GM19324 (cell line): ENCODE measurements around the gene GBGT1.
A peak's percentile ranks its signal among the peaks of the same experiment; 100 is the strongest.

Experiments used
- ATAC-seq: cut with Tn5 transposase; IDR thresholded peaks from one replicate; pipeline ENCODE4 v1.9.1; 2021; ENCODE audit warnings: mild to moderate bottlenecking, moderate library complexity; ENCODE audit not compliant: unreplicated experiment, low FRiP score

Gene GBGT1

DNA sequence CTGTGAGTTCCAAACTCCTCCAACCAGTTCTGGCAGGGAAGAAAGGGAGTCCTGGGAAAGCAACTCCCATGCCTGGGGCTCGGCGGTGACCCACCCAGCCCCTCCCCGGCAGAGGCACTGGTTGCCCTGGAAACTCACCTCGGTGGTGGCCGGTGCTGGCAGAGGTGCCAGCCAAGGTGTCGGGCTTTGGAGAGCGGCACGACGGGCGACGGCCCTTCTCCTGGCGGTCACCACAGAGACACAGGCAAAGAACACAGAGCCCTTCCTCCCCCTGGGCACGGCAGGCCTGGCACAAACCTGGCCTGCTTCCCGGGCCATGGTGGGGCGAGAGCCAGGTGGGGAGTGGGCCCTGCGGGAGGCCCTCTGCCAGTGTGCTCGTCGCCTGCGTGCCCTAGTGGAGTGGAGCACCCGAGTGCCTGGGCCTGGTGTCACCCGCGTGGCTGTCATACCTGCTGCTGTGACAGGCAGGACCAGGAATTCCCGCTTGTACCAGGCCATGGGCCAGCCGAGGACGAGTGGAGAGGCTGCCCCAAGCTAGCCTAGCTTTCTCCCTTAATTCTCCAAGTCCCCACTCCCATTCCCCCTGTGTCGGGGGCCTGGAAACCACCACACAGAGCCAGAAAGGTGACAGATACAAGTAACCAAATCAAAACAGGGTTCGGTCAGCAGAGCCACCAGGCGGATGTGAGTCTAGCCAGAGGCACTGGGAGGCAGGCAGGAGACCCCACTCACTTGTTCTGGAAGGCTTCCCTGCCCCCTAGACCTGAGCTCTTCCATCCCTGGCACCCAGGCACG is 34.5 kb downstream of the GBGT1 start:
- ATAC-seq = no peak

DNA sequence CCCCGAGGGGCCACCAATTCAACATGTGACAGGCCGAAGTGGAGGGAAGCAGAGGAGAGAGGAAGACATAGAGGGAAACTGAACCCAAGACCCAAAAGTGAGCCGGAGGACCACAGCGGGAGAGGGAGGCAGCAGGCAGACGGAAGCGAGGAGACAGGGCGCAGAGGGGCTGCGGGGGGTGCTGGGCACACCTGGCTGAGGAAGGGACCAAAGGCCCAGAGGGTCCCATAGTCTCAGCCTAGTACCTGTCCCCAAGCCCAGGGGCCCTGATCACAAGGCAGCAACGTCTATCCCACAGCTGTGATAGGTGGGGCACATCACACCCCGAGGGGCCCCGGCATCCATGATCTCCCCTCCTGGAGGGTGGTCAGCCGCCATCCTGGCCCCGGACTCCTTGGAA is 35.6 kb downstream of the GBGT1 start:
- no peak for ATAC-seq

DNA sequence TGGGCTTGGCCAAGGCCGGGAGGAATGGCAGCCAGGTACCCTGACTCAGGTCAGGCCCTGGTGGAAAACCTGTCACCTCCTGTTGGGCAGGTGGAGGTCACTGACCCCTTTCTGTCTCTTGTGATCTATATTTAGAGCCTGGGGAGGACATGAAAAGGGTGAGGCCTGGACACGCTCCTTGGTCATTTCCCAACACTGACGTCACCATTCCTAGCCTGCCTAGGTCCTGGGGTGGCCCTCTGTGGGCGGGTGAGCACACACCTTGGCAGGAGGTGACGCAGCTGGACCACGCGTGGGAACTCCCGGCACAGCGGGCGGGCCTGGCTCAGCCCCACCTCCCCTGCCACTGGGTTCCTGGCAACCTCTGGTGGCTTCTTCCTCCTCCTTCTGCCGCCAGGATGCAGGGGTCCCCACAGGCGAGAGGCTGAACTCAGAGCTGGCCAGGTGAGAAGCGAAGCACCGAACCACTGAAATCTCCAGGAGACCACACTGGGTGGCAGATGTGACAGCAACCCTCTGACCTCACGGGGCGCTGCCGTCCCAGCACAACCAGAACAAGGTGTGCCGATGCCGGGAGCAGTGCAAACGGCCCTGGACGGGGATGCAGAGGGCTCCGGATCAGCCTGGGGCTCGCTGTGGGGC is 36.3 kb downstream of the GBGT1 start:
- ATAC-seq = no peak

DNA sequence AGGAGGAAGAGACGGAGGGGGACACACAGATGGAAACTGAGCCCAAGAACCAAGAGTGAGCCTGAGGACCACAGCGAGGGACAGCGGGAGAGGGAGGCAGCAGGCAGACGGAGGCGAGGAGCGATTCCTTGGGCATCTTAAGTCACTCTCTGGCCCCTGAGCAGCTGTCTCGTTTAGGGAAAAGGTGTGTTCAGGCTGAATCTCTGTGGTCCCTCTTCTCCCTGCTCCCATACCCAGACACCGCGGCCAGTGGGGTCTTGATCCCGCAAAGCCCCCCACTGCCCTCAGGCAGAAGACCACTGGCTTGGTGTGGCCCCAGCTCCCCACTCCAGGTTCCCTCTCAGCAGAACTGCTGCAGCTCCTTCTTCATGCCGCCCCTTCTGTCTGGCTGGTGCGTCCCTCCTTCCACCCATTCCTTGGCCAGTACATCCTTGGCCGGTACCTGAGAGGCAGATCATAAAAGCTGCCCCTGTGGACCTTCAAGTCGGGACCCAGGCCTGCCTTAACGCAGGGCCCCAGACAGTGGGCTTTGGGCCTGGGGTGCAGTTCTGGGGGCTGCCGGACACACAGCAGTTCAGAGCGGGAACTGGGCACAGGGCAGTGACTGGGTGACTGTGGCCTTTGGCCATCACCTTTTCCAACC is 36.9 kb downstream of the GBGT1 start:
- ATAC-seq = no peak

DNA sequence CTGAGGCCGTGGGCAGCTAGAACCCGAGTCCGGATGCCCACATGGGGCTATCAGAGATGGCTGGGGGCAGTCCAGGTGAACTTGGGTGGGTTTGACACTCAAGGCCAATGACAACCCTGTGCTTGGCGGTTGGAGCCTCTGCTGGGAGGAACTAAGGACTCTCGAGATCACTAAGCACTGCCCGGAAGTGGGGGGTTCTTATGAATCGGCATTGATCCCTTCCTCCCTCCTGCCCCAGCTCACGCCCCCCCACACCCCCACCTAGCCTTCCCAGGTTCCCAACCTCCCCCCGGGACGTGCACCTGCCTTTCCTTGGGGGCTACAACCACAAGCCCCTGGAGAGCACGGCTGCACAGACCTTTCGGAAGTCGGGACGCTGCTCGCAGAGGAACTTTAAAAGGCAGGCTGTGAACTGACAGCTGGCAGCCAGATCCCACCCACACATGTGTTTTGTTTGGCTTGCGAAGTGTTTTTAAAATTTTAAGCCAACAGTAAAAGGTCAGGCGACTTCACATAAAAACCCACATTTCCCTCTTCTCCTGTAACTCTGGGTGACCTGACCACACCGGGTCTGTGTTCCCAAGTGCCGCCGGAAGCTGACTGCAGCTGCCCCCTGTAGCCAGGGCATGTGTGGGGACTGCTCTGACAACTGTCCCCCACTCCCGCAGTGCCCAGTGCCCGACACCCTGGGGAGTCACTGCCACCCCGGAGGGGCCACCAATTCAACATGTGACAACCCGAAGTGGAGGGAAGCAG is 37.6 kb downstream of the GBGT1 start:
- ATAC-seq = no peak

GRCh38 chr9:133124907-133125275 is 38.8 kb downstream of the GBGT1 start:
- ATAC-seq = no peak

DNA sequence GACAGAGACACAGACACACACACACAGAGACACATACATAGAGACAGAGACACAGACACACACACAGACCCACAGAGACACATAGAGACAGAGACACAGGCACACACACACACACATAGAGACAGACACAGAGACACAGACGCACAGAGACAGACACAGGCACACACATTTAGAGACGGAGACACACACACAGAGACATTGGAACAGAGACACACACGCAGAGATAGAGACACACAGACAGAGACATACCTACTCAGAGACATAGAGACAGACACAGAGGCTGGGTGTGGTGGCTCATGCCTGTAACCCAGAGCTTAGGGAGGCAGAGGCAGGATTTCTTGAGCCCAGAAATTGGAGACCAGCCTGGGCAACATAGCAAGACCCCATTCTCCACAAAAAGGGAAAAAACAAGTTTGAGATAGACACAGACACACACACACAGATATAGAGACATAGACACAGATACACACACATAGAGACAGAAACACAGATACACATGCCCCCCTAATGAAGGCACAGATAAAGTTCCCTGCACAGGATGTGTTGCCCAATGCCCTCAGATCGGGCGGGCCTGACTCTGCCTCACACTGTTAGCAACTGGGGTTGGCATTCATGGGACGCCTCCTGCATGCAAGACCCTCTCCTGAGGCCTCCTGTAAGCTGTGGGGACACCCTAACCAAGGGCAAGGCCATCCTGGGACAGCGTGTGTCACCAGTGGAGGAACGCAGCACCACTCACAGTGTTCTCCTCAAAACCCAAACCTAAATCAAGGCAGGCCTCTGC is 39.4 kb downstream of the GBGT1 start:
- ATAC-seq = no peak

DNA sequence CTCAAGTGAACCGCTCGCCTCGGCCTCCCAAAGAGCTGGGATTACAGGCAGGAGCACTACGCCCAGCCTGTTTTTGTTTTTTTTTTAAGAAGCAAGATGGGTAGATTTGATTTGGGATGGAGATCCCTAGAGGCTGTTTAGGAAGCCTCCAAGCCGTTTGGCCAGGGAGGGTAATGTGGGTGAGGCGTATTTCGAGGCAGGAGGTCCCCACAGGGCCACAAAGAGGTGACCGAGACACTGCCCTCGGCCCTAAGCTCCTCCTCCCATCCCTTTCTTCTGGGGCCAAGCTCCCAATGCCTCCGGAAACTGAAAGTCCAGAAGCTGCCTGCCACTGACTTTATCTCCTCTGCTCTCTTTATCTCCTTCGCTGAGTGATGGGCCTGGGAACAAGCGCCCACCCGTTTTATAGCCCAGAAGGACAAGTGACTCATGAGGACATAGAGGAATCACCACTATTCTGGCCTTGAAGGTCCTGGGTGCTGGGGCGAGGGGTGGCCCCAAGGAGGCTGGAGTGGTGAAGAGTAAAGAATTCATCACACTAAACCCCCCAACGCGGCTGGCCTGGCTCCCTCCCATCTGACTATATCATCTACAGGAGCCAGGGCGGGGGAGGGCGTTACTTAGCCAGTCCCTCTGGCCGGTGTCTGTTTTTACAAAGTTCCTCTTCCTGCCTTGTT is 40.6 kb downstream of the GBGT1 start:
- no peak for ATAC-seq

- no peak for ATAC-seq
These were observed 41.1 kb downstream of the GBGT1 start for GRCh38 chr9:133122605-133122934.

- no peak for ATAC-seq
These were observed 41.7 kb downstream of the GBGT1 start for GRCh38 chr9:133121915-133122550.

DNA sequence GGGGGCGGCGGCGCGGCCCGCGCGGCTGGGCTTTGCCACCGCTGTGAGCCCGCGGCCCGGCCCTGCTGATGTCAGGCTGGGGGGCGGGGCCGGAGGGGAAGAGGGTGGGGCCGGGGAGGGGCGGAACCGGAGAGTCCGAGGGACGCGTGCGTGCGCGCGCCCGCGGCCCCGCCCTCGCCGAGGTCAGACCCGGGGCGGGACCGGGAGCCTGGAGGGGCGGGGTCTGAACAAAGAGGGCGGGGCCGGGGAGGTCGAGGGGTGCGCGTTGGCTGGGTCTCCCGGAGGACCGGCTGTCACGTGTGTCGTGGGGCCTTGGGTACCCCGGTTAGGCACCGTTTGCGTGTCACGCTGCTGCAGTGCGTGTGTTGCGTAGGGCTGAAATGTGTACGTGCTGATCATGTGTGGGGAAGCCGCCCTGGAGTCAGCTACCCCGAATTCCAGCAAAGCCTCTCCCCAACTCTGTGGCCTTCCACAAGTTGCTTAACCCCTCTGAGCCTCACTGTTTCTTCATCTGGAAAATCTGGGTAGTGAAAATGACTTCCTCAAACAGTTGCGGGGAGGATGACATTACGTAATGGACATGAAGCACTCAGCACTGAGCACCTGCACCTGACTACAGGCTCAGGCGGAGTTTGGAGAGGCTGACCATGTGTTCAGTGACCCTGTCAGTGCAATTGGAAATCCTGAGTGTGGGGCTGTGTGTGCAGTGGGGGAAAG is 42.4 kb downstream of the GBGT1 start, which contains the start of gene RALGDS:
TSS of gene RALGDS (minus strand) at position 43 of the 717 bp plus-strand sequence. CDS start 86 bp downstream, outside the sequence.
- peak; percentile 81 for ATAC-seq

- ATAC-seq = no peak
These were observed 43.1 kb downstream of the GBGT1 start for GRCh38 chr9:133120501-133121197.

- ATAC-seq = no peak
These were observed 43.7 kb downstream of the GBGT1 start for GRCh38 chr9:133119846-133120500.

DNA sequence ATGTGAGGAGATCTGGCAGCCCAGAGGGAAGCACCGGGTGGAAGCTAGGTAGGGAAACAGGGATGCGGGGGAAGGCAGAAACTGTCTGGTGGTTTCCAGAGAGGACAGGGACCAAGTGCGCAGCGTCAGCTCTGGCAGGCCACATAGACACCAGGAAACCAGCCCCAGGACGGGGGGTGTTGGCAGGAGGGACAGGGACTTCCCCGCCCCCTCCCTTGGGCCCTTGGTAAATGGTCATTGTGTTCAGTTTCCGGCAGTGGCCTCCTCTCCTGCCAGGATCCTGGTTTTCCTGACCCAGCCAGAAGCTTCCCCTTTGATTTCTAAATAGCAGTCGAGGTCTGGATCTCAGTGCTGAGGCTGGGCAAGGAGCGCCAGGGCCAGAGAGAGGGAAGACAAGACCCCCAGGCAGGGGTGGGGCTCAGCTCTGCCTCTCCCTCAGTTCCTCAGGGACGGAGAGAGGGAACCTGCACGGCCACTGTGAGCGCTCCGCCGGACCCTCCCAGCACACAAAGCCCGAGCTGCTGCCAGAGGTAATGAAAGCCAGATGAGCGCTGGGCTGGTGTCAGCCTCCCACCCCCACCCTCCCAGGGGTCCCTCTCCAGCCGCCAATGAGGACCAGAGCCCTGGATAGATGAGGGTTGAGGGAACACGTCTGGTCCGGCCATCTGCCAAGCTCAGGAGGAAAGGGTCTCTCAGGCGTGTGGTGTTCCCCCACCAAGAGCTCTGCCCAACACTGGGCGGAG is 44.4 kb downstream of the GBGT1 start:
- no peak for ATAC-seq

DNA sequence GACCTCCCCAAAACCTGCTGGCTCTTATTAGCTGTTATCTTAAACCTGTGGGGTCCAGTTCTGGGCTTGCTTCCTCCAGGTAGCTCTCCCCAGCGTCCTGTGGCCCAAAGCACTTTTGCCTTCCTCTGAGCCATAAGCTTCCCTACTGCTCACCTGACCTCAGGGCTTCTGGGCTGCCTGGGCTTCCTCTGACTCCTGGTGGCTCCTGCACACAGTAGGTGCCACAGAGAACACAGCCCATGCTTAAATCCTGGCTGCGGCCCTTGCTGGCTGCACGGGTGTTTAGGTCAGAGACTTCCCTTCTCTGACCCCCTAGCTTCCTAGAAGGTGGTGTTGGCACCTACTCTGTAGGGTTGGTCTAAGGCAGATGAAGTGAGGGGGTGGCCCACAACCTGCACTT is 45.1 kb downstream of the GBGT1 start:
- ATAC-seq = no peak

- ATAC-seq = no peak
These were observed 45.6 kb downstream of the GBGT1 start for GRCh38 chr9:133118179-133118520.
